GM12892 (cell line): ENCODE data around the gene ARHGAP24.

Experiments used
- POLR2A ChIP-seq: IDR thresholded peaks from 2 replicates; pipeline ENCODE4 v1.6.1; 2011; ENCODE audit warnings: low read depth, low read length, control low read depth
- POLR2AphosphoS5 ChIP-seq: IDR thresholded peaks from 2 replicates; pipeline ENCODE4 v1.6.1; 2011; ENCODE audit warnings: low read depth, low read length, control low read depth
- TAF1 ChIP-seq: IDR thresholded peaks from 2 replicates; pipeline ENCODE4 v1.6.1; 2011; ENCODE audit warnings: low read depth, mild to moderate bottlenecking, control low read depth, low read length, borderline replicate concordance

- TF ChIP-seq TAF1: no peak
- TF ChIP-seq POLR2AphosphoS5: no peak
- TF ChIP-seq POLR2A: no peak
Measured at GRCh38 chr4:85939595-85939994, 464.6 kb downstream of the ARHGAP24 start.
